H1 (cell line): ENCODE data around the gene NEK4. TPM values are rescaled to one million over a fixed set of nuclear protein-coding genes. Genes with fewer than 3 reads are reported as not detected.

ENCODE experiments used
- RXRA ChIP-seq: IDR thresholded peaks from 2 replicates; pipeline ENCODE4 v1.6.1; 2011; ENCODE audit warnings: low read depth, mild to moderate bottlenecking, low read length, moderate library complexity; ENCODE audit not compliant: insufficient read depth
- polyA plus RNA-seq, 7 experiments: library from polyadenylated mRNA; depleted of rRNA in 3 of 7; stranded (reverse) in 5 of 7; unstranded in 2 of 7; fragments of >200 nt in 5 of 7; fragments of 200-250 nt in 2 of 7; gene quantifications; 1 replicate in 5 of 7; 2 replicates in 1 of 7; 4 replicates in 1 of 7; pipeline versions ENCODE4 v1.2.1 to v1.2.3, GENCODE V29; 2011 to 2013; ENCODE audit warnings: missing spikeins in 2 of 7, mixed read lengths in 2 of 7
- total RNA-seq: library from RNA; stranded (reverse); fragmentation: NEBNext Ultra II Directional; extraction: Animal tissue kit (Norgen Biotek cat#: 25700); gene quantifications from 2 replicates; pipeline ENCODE4 v1.2.1, GENCODE V29; 2021
- TF ChIP-seq, protein P1 (sequence below): fragments of 300-600 bp; sonication (generic); IDR thresholded peaks from 2 replicates; pipeline ENCODE4 v1.7.1; 2012; ENCODE audit warnings: low read length, moderate library complexity, mild to moderate bottlenecking, inconsistent platforms; ENCODE audit not compliant: insufficient replicate concordance

Gene NEK4
- total and polyA plus RNA-seq, 2 of the 8 experiments (the other 6 are each of a cell fraction or from before 2014, with no cell fraction given), result 7.5 to 40.0 TPM

GRCh38 chr3:52817221-52817620 is 46.5 kb upstream of the NEK4 start (continued):
- TF ChIP-seq, protein P1, sequence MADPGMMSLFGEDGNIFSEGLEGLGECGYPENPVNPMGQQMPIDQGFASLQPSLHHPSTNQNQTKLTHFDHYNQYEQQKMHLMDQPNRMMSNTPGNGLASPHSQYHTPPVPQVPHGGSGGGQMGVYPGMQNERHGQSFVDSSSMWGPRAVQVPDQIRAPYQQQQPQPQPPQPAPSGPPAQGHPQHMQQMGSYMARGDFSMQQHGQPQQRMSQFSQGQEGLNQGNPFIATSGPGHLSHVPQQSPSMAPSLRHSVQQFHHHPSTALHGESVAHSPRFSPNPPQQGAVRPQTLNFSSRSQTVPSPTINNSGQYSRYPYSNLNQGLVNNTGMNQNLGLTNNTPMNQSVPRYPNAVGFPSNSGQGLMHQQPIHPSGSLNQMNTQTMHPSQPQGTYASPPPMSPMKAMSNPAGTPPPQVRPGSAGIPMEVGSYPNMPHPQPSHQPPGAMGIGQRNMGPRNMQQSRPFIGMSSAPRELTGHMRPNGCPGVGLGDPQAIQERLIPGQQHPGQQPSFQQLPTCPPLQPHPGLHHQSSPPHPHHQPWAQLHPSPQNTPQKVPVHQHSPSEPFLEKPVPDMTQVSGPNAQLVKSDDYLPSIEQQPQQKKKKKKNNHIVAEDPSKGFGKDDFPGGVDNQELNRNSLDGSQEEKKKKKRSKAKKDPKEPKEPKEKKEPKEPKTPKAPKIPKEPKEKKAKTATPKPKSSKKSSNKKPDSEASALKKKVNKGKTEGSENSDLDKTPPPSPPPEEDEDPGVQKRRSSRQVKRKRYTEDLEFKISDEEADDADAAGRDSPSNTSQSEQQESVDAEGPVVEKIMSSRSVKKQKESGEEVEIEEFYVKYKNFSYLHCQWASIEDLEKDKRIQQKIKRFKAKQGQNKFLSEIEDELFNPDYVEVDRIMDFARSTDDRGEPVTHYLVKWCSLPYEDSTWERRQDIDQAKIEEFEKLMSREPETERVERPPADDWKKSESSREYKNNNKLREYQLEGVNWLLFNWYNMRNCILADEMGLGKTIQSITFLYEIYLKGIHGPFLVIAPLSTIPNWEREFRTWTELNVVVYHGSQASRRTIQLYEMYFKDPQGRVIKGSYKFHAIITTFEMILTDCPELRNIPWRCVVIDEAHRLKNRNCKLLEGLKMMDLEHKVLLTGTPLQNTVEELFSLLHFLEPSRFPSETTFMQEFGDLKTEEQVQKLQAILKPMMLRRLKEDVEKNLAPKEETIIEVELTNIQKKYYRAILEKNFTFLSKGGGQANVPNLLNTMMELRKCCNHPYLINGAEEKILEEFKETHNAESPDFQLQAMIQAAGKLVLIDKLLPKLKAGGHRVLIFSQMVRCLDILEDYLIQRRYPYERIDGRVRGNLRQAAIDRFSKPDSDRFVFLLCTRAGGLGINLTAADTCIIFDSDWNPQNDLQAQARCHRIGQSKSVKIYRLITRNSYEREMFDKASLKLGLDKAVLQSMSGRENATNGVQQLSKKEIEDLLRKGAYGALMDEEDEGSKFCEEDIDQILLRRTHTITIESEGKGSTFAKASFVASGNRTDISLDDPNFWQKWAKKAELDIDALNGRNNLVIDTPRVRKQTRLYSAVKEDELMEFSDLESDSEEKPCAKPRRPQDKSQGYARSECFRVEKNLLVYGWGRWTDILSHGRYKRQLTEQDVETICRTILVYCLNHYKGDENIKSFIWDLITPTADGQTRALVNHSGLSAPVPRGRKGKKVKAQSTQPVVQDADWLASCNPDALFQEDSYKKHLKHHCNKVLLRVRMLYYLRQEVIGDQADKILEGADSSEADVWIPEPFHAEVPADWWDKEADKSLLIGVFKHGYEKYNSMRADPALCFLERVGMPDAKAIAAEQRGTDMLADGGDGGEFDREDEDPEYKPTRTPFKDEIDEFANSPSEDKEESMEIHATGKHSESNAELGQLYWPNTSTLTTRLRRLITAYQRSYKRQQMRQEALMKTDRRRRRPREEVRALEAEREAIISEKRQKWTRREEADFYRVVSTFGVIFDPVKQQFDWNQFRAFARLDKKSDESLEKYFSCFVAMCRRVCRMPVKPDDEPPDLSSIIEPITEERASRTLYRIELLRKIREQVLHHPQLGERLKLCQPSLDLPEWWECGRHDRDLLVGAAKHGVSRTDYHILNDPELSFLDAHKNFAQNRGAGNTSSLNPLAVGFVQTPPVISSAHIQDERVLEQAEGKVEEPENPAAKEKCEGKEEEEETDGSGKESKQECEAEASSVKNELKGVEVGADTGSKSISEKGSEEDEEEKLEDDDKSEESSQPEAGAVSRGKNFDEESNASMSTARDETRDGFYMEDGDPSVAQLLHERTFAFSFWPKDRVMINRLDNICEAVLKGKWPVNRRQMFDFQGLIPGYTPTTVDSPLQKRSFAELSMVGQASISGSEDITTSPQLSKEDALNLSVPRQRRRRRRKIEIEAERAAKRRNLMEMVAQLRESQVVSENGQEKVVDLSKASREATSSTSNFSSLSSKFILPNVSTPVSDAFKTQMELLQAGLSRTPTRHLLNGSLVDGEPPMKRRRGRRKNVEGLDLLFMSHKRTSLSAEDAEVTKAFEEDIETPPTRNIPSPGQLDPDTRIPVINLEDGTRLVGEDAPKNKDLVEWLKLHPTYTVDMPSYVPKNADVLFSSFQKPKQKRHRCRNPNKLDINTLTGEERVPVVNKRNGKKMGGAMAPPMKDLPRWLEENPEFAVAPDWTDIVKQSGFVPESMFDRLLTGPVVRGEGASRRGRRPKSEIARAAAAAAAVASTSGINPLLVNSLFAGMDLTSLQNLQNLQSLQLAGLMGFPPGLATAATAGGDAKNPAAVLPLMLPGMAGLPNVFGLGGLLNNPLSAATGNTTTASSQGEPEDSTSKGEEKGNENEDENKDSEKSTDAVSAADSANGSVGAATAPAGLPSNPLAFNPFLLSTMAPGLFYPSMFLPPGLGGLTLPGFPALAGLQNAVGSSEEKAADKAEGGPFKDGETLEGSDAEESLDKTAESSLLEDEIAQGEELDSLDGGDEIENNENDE, result no peak
- no peak for TF ChIP-seq RXRA
